ENCODE measurements around the gene MN1.
A peak's percentile ranks its signal among the peaks of the same experiment; 100 is the strongest.
"Not testable (repeated sequence)": the region's sequence is repeated elsewhere in the genome, so short reads cannot be mapped to it uniquely, and the experiment has no call there.

Gene MN1

DNA sequence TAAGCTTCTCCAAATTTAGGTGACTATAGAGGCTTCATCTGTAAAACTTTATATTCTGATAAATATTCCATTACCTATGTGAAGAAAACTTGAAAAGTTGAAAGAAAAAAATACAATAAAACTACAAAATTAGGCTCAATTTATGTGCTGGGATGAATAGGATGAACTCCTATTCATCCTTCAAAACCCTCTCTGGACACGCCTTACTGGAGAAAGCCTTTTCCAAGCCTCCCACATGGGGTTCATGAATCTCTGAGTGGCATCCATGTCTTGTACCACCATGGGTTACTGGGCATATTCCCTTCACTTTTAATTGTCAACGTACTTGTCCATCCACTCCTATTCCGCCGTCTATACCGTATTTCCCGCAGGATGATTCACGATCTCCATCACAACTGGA is 55.7 kb downstream of the MN1 start:
- no peak for DNase-seq

- no peak for DNase-seq
These were observed 56.4 kb downstream of the MN1 start for GRCh38 chr22:27745154-27745553.

DNA sequence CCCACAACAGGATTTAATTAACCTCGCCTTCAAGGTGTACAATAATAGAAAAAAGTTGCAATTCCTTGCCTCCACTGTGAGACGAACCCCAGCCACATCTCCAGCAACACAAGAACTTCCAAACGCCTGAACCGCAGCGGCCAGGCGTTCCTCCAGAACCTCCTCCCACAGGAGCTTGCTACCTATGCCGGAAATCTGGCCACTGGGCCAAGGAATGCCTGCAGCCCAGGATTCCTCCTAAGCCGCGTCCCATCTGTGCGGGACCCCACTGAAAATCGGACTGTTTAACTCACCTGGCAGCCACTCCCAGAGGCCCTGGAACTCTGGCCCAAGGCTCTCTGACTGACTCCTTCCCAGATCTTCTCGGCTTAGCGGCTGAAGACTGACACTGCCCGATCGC is 57.5 kb downstream of the MN1 start:
- not testable (repeated sequence) for DNase-seq

- no peak for DNase-seq
These were observed 61.3 kb downstream of the MN1 start for GRCh38 chr22:27740202-27740748.

DNA sequence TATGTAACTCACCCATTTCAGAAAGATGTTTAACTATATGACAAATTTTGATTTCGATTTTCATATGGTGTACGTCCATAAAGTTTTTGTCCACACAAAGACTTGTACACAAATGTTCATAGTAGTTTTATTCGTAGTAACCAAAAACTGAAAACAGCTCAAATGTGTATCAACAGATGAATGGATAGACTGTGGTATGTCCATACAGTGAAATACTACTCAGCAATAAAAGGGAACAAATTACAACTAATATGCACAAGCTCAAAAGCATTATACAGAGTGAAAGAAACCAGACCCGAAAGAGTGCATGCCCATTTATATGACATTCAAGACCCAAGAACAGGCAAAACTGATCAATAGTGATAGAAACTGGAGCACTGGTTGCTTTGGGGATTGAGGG is 64.0 kb downstream of the MN1 start:
- DNase-seq = no peak

GRCh38 chr22:27734066-27734465 is 67.5 kb downstream of the MN1 start:
- no peak for DNase-seq

DNA sequence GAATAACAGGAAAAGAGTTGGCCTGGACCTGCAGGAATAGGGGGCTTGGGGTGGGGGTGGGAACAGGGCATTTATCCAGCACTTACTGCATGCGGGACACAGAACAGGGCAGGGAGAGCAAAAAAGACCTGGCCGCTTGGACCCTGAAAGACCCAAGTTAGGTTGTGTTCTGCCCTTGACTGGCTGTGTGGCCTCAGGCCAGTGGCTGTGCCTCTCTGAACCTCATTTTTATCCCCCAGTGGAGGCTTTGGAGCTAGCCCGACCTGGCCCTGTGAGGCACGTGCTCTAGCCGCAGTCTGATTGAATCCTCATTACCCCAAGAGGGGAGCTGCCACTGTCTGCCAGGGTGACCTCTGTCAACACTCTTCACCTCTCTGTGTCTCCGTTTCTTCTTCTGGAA is 68.7 kb downstream of the MN1 start:
- DNase-seq = no peak

- DNase-seq = no peak
These were observed 69.2 kb downstream of the MN1 start for GRCh38 chr22:27732391-27732790.

DNA sequence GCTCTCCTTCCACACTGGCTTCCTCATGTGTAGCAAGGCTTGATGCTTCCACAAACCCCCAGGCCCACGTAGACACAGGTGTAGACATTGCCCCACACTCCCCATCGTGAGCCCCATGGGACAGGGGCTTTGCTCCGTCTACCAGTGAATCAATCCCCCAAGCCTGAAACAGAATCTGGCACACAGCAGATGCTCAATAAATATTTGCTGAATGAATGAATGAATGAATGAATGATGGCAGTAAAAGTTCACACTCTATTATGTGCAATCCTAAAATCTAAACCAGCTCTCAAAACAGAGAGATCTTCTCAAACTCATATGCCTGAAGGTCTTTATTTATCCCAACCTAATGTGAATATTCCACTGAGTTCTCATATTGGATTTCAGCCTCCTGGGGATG is 69.9 kb downstream of the MN1 start:
- DNase-seq = no peak

DNA sequence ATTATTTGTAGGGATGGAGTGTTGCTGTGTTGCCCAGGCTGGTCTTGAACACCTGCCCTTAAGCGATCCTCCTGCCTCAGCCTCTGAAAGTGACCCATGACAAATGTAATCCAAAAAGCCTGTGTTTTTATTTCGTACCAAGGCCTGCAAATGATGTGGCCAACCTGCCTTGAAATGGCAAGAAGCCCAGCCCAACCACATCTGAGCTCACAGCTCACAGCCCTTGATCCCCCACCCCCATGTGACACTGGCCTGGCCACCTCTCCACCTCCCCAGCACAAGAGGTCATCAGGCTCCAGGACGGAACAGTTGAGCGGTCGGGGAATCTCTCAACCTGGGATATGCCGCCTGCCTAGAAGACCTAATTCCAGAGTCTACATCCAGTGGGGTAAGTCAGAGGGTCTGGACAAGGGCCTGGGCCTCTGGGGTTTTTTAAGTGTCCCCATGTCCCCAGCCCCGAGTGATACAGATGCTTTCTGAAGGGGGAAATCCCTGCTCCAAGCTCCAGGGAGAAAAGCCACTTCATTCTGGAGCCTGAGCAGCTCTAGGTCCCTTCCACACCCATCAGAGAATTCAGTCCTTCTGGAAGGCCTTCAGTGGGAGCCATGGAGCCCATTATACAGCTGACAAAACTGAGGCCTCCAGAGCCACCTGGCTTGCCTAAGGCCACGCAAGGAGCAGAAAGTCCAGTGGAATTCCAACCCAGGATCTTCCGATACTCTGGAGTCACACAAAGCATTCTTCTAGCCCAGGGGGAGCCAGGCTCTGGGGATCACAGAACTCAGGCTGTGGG is 70.7 kb downstream of the MN1 start:
- no peak for DNase-seq

DNA sequence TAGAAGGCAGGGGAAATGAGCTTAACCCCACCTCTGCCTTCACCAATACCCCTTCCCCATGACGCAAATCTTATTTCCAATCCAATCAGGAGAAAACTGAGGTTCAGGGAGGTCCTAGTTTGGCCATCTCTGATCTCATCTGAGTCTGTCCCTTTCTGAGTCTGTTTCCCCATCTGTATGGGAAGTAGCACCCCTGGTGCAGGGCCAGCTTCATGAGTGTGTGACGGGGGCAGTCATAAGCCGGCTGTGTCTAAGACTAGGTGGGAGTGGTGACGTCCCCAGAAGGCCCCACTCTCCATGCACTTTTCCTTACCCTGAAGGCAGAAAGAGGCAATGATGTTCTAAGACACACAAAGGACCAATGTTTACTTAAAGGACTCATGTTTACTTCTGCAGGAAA is 72.3 kb downstream of the MN1 start:
- no peak for DNase-seq

GRCh38 chr22:27727673-27728451 is 73.7 kb downstream of the MN1 start:
- no peak for DNase-seq

GRCh38 chr22:27726686-27727449 is 74.7 kb downstream of the MN1 start:
- DNase-seq = peak in 2 of 58 donors; percentile 8 to 33

- no peak for DNase-seq
These were observed 75.2 kb downstream of the MN1 start for GRCh38 chr22:27726331-27726685.

DNA sequence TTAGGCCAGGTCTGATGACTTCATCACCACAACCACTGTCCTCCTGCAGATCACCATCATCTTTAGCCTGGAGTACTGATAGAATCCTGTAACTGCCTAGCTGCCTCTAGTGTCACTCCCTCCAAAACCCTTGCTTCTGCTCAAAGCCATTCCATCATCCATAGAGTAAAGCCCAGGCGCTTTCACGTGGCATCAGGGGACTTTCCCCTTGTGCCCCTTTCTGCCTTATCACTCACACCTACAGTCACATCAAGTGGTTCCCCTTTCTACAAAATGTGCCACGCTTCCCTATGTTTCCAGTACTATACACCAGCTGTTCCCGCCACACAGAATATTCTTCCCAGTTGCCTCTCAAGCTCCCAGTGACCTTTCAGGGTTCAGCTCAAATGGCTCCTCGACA is 75.9 kb downstream of the MN1 start:
- no peak for DNase-seq

- DNase-seq = no peak
These were observed 76.8 kb downstream of the MN1 start for GRCh38 chr22:27724709-27725108.

GRCh38 chr22:27724157-27724556 is 77.4 kb downstream of the MN1 start:
- DNase-seq = no peak

- no peak for DNase-seq
These were observed 77.8 kb downstream of the MN1 start for GRCh38 chr22:27723708-27724107.

GRCh38 chr22:27723158-27723557 is 78.4 kb downstream of the MN1 start:
- DNase-seq = no peak

- DNase-seq = no peak
These were observed 80.7 kb downstream of the MN1 start for GRCh38 chr22:27720860-27721259.

- peak in 29 of 58 donors; percentile 2 to 79 (median 32) for DNase-seq
These were observed 81.9 kb downstream of the MN1 start for GRCh38 chr22:27719535-27720227.
